Kidney (tissue), 14 donors: ENCODE results near the gene LAMA4. TPM values are rescaled to one million over a fixed set of nuclear protein-coding genes. Genes with fewer than 3 reads are reported as not detected.

ENCODE experiments used
- DNase-seq, 5 donors: peaks; one replicate each; pipeline ENCODE4 v3.0.0-alpha.2; 2013 to 2020
- FAIRE-seq: peaks from 2 replicates; lab custom pipeline; 2012; peaks lifted over from hg19 to GRCh38; lab: Jason Lieb, UNC
- H3K27ac ChIP-seq, 2 donors: one replicate each; pipeline ENCODE4 v1.7.0; 2013; ENCODE audit warnings: low read depth in 2 of 2, low read length in 2 of 2, inconsistent platforms in 1 of 2
- H3K27me3 ChIP-seq: one replicate; pipeline ENCODE4 v1.7.1; 2013; ENCODE audit warnings: low read length, inconsistent platforms; ENCODE audit not compliant: control insufficient read depth, insufficient read depth
- H3K36me3 ChIP-seq, 3 donors: one replicate each; pipeline versions ENCODE4 v1.7.0 to v1.7.1; 2013; ENCODE audit warnings: low read length in 3 of 3, control low read depth in 1 of 3, inconsistent platforms in 1 of 3; ENCODE audit not compliant: insufficient read depth in 3 of 3, control insufficient read depth in 2 of 3
- H3K4me1 ChIP-seq, 3 donors: one replicate each; pipeline versions ENCODE4 v1.7.0 to v1.7.1; 2013; ENCODE audit warnings: low read length in 3 of 3, inconsistent platforms in 1 of 3, low read depth in 1 of 3; ENCODE audit not compliant: control insufficient read depth in 2 of 3, insufficient read depth in 2 of 3
- H3K4me3 ChIP-seq, 3 donors: one replicate each; pipeline versions ENCODE4 v1.7.0 to v1.8.1; 2013; ENCODE audit warnings: low read length in 3 of 3, control low read depth in 1 of 3, inconsistent platforms in 1 of 3
- H3K9ac ChIP-seq, 3 donors: one replicate each; pipeline versions ENCODE4 v1.7.0 to v1.7.1; 2013; ENCODE audit warnings: low read length in 3 of 3, control low read depth in 1 of 3, inconsistent platforms in 1 of 3
- H3K9me3 ChIP-seq, 3 donors: one replicate each; pipeline versions ENCODE4 v1.7.0 to v1.7.1; 2013; ENCODE audit warnings: low read length in 3 of 3, control low read depth in 1 of 3, inconsistent platforms in 1 of 3; ENCODE audit not compliant: control insufficient read depth in 2 of 3, insufficient read depth in 1 of 3
- intact Hi-C: fragments of 100-400 bp; cut with DNase I; formaldehyde crosslinking; loops from one replicate; pipeline ENCODE4 v1.11.1; 2022
- polyA plus RNA-seq: library from polyadenylated mRNA; stranded (reverse); fragments of 350-450 nt; fragmentation: Illumina TruSeq; extraction: RNeasy Lipid Tissue Mini Kit (QIAGEN cat#74804); gene quantifications from one replicate; pipeline ENCODE4 v1.2.3, GENCODE V29; 2014; ENCODE audit warnings: low read depth, low replicate concordance; ENCODE audit not compliant: insufficient read depth
- total RNA-seq: library from RNA; stranded (reverse); fragmentation: NEBNext Ultra II Directional; extraction: Animal tissue kit (Norgen Biotek cat#: 25700); gene quantifications from one replicate; pipeline ENCODE4 v1.2.1, GENCODE V29; 2021
- TF ChIP-seq, protein P1 (sequence below): IDR thresholded peaks from 3 replicates; pipeline ENCODE4 v1.5.1; 2012; ENCODE audit warnings: mild to moderate bottlenecking, moderate library complexity, borderline replicate concordance; ENCODE audit not compliant: insufficient read depth; ENCODE audit errors: extremely low read depth
- donor health status: control.
- donor health status: control.
- donor health status: control.
- donor health status: control.
- donor health status: control.
- donor health status: DM: yes; HTN: yes; CAD: no.
- donor health status: Normal renal cell carcinoma (clear cell type).

Gene LAMA4
- total and polyA plus RNA-seq, 2 donors from 2014 or later, result 5.6 to 20.7 TPM

DNA sequence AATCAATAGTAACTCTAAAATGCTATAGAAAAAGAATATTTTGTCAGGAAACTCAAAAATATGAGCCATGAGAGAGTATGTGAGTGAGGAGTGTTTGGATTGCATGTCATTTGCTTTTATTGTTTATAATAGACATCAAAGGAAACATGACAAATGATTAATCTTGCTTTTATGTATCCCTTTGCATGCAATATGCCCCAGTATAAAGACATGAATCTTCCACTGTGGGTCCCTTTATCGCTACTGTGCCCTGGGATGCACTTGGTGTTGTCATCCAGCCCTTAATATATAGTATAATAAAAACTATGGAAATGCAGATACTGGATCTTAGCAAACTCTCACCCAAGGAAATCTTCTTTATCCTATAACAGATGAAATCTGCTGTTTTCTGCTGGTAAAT lies 77.3 kb downstream of the LAMA4 start:
- H3K36me3 ChIP-seq, result no peaks in the 10 kb centered on the region
- FAIRE-seq, result no peak
- intact Hi-C loops, result no loop called here

DNA sequence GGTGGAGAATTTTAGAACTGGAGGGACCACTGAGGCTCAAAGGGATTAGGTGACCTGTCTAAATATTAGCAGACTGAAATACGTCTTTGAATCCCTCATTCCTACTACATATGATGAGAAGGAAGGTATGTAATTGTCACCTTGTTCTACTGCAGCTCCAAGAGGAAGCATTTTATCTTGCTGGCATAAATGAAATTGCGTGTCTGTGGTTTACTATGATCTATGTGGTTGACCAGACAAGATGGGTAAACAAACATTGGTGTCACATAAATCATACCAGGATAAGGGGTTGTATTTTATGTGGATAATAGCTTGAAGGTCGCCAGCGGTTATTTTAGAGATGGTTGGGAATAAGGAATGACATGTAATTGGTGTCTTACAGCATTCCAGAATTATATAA lies 78.2 kb downstream of the LAMA4 start:
- FAIRE-seq, result no peak
- Histone ChIP-seq H3K4me1 (no peaks in the 10 kb centered on the region), H3K9me3 (no peaks in the 10 kb centered on the region), H3K27ac (no peak overlapping the region), H3K36me3 (no peaks in the 10 kb centered on the region), H3K4me3 (no peak overlapping the region), H3K27me3 (no peaks in the 10 kb centered on the region), H3K9ac (no peak overlapping the region)
- TF ChIP-seq, protein P1, sequence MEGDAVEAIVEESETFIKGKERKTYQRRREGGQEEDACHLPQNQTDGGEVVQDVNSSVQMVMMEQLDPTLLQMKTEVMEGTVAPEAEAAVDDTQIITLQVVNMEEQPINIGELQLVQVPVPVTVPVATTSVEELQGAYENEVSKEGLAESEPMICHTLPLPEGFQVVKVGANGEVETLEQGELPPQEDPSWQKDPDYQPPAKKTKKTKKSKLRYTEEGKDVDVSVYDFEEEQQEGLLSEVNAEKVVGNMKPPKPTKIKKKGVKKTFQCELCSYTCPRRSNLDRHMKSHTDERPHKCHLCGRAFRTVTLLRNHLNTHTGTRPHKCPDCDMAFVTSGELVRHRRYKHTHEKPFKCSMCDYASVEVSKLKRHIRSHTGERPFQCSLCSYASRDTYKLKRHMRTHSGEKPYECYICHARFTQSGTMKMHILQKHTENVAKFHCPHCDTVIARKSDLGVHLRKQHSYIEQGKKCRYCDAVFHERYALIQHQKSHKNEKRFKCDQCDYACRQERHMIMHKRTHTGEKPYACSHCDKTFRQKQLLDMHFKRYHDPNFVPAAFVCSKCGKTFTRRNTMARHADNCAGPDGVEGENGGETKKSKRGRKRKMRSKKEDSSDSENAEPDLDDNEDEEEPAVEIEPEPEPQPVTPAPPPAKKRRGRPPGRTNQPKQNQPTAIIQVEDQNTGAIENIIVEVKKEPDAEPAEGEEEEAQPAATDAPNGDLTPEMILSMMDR, result no peak
- DNase-seq, result no peak
- intact Hi-C loops, result no loop called here

More for the DNA sequence above, 77.3 kb downstream of the LAMA4 start:
- Histone ChIP-seq H3K9ac (no peak overlapping the region), H3K4me3 (no peak overlapping the region), H3K9me3 (no peaks in the 10 kb centered on the region), H3K4me1 (no peaks in the 10 kb centered on the region), H3K27me3 (no peaks in the 10 kb centered on the region), H3K27ac (no peak overlapping the region)
- DNase-seq, result no peak
- TF ChIP-seq, protein P1, result no peak

DNA sequence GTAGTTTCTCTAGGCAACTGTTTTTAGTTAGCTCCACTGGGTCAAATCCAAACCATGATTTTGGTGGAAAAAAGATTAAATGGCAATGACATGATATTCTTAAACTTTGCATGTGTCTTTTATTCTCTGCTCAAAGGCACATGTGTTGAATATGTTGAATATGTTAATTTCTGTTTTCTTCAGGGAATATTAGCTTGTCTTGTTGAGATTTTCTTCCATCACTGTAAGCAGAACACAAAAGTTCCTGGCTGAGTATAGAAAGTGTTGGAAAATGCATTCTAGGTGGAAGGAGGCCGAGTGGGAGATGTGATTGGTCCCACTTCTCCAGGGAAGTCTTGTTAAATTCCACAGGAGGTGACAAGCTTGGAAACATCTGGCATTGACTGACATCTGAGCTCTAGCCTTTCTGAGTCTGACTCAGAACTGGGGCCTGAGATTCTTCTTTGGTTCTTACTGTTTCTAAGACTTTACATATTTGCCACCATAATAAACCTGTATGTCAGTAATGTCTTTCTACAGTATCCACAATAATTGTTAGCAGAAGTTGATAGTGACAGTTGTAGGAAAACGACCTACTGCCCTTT lies 81.1 kb downstream of the LAMA4 start:
- TF ChIP-seq, protein P1, result no peak
- Histone ChIP-seq H3K4me3 (no peak overlapping the region), H3K27me3 (no peaks in the 10 kb centered on the region), H3K9ac (no peak overlapping the region), H3K36me3 (no peaks in the 10 kb centered on the region), H3K9me3 (no peaks in the 10 kb centered on the region), H3K27ac (no peak overlapping the region), H3K4me1 (no peaks in the 10 kb centered on the region)
- no peak for DNase-seq
- intact Hi-C loops, result no loop called here
- FAIRE-seq, result no peak

DNA sequence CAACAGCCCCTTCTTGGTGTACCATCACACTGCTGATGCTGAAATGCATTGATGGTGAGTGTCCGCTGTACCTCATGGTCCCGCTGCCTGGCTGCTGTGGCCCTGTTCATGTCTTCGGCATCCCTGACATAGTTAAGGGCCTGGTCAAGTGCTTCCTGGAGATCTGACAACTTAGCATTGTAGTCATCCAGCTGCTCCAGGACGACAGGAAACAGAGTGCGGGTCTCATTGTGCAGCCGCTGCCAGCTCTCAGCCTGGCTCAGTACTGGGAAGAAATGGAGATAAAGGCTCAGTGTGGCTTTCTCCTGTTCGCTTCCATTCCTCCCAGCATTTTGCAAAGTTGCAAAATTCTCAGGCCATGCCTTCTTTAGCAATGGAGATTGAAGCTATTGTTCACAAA lies 81.8 kb downstream of the LAMA4 start:
- Histone ChIP-seq H3K36me3 (no peaks in the 10 kb centered on the region), H3K9me3 (no peaks in the 10 kb centered on the region), H3K4me1 (no peaks in the 10 kb centered on the region), H3K27ac (no peak overlapping the region), H3K27me3 (no peaks in the 10 kb centered on the region), H3K4me3 (no peak overlapping the region), H3K9ac (no peak overlapping the region)
- FAIRE-seq, result no peak
- intact Hi-C loops, result no loop called here
- no peak for DNase-seq
- TF ChIP-seq, protein P1, result no peak
